Transverse colon (tissue), 4 donors: ENCODE data around the gene CD164.

Source experiments
- EP300 ChIP-seq: sonication (generic); formaldehyde crosslinking; IDR thresholded peaks from one replicate; pipeline ENCODE4 v1.6.1; 2017; ENCODE audit warnings: antibody characterized with exemption, low read depth
- POLR2A ChIP-seq: fragments of 450-650 bp; IDR thresholded peaks from one replicate; pipeline ENCODE4 v1.6.1; 2016; ENCODE audit warnings: antibody characterized with exemption, mild to moderate bottlenecking, moderate library complexity
- POLR2AphosphoS5 ChIP-seq, 3 donors: sonication (generic); formaldehyde crosslinking; IDR thresholded peaks; one replicate each; pipeline ENCODE4 v1.6.1; 2016; ENCODE audit warnings: antibody characterized with exemption in 3 of 3
- TF ChIP-seq, protein P1 (sequence below), 5 experiments: fragments of 200-600 bp in 3 of 5; fragments of 450-650 bp in 2 of 5; sonication (generic) in 3 of 5; IDR thresholded peaks; 1 replicate in 2 of 5; 2 replicates in 3 of 5; pipeline ENCODE4 v1.5.1; 2016 to 2017; ENCODE audit warnings: antibody characterized with exemption in 5 of 5, inconsistent platforms in 3 of 5, mild to moderate bottlenecking in 2 of 5, moderate library complexity in 1 of 5

DNA sequence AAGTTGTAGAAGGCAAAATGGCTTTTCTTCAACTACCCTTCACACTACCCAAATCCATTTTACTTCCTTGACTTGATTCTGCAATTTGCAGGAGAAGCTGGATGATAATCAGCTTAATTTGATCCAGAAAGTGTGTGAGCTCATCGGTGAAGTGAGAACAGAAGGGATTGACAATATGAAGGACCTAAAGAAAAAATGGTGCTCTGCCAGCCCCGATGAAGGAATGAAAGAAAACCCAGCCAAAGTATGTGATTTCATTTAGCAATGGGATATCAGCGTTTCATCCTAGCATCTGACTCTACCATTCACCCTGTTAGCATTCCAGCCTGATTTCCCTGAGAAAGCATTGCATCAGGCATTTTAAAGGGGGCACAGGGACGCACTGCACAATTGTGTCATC lies 41.5 kb downstream of the CD164 start:
- TF ChIP-seq, protein P1, sequence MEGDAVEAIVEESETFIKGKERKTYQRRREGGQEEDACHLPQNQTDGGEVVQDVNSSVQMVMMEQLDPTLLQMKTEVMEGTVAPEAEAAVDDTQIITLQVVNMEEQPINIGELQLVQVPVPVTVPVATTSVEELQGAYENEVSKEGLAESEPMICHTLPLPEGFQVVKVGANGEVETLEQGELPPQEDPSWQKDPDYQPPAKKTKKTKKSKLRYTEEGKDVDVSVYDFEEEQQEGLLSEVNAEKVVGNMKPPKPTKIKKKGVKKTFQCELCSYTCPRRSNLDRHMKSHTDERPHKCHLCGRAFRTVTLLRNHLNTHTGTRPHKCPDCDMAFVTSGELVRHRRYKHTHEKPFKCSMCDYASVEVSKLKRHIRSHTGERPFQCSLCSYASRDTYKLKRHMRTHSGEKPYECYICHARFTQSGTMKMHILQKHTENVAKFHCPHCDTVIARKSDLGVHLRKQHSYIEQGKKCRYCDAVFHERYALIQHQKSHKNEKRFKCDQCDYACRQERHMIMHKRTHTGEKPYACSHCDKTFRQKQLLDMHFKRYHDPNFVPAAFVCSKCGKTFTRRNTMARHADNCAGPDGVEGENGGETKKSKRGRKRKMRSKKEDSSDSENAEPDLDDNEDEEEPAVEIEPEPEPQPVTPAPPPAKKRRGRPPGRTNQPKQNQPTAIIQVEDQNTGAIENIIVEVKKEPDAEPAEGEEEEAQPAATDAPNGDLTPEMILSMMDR (IDR thresholded peaks at IDR 0.05): no peak
- TF ChIP-seq POLR2A (no peak), POLR2AphosphoS5 (IDR thresholded peaks at IDR 0.05) (no peak), EP300 (no peak)
